Liver (tissue), 9 donors: ENCODE measurements around the gene FBN3. TPM values are rescaled to one million over a fixed set of nuclear protein-coding genes. Genes with fewer than 3 reads are reported as not detected.

Experiments
- DNase-seq: peaks from one replicate; pipeline ENCODE4 v3.0.0-alpha.2; 2017; ENCODE audit warnings: low spot score
- H3K27ac ChIP-seq, 2 donors: one replicate each; pipeline ENCODE4 v1.7.0; 2013; ENCODE audit warnings: inconsistent platforms in 2 of 2, low read length in 2 of 2, control low read depth in 1 of 2, low read depth in 1 of 2, mild to moderate bottlenecking in 1 of 2
- H3K27me3 ChIP-seq, 4 donors: one replicate each; pipeline versions ENCODE4 v1.6.1 to v1.7.0; 2013; ENCODE audit warnings: low read length in 3 of 4, inconsistent platforms in 1 of 4, mild to moderate bottlenecking in 1 of 4, moderate library complexity in 1 of 4; ENCODE audit not compliant: control insufficient read depth in 4 of 4, insufficient read depth in 4 of 4
- H3K36me3 ChIP-seq, 4 donors: one replicate each; pipeline versions ENCODE4 v1.6.1 to v1.7.0; 2013; ENCODE audit warnings: low read length in 3 of 4, mild to moderate bottlenecking in 3 of 4, low read depth in 1 of 4, moderate library complexity in 1 of 4; ENCODE audit not compliant: control insufficient read depth in 4 of 4, insufficient read depth in 3 of 4
- H3K4me1 ChIP-seq, 4 donors: one replicate each; pipeline versions ENCODE4 v1.6.1 to v1.7.0; 2013; ENCODE audit warnings: low read length in 3 of 4, mild to moderate bottlenecking in 3 of 4, moderate library complexity in 1 of 4; ENCODE audit not compliant: control insufficient read depth in 4 of 4, insufficient read depth in 4 of 4
- H3K4me3 ChIP-seq, 3 donors: one replicate each; pipeline versions ENCODE4 v1.6.1 to v1.7.0; 2013; ENCODE audit warnings: low read length in 3 of 3, control low read depth in 1 of 3, low read depth in 1 of 3, mild to moderate bottlenecking in 1 of 3
- H3K9ac ChIP-seq, 2 donors: one replicate each; pipeline ENCODE4 v1.7.0; 2013; ENCODE audit warnings: low read length in 2 of 2, mild to moderate bottlenecking in 2 of 2, moderate library complexity in 2 of 2, control low read depth in 1 of 2, low read depth in 1 of 2
- H3K9me3 ChIP-seq, 4 donors: one replicate each; pipeline versions ENCODE4 v1.6.1 to v1.7.0; 2013; ENCODE audit warnings: low read length in 3 of 4; ENCODE audit not compliant: control insufficient read depth in 4 of 4
- CTCF ChIP-seq: fragments of 150-350 bp; IDR thresholded peaks from 2 replicates; pipeline ENCODE4 v1.5.1; 2017; ENCODE audit warnings: improper control_type of control experiment, low read depth, low read length; ENCODE audit not compliant: missing input control
- EGR1 ChIP-seq, 2 donors: IDR thresholded peaks; 2 replicates each; pipeline ENCODE4 v1.6.1; 2016 to 2018; ENCODE audit warnings: antibody characterized with exemption in 2 of 2, low read depth in 2 of 2
- HNF4A ChIP-seq, 2 donors: conservative IDR thresholded peaks; 2 replicates each; pipeline ENCODE4 v1.6.1; 2016; ENCODE audit warnings: antibody characterized with exemption in 2 of 2, mild to moderate bottlenecking in 2 of 2
- HNF4G ChIP-seq: IDR thresholded peaks from 2 replicates; pipeline ENCODE4 v1.6.1; 2016; ENCODE audit warnings: antibody characterized with exemption
- JUND ChIP-seq, 2 donors: IDR thresholded peaks; 2 replicates each; pipeline ENCODE4 v1.6.1; 2016; ENCODE audit warnings: antibody characterized with exemption in 2 of 2
- MAX ChIP-seq: IDR thresholded peaks from 2 replicates; pipeline ENCODE4 v1.6.1; 2016; ENCODE audit warnings: antibody characterized with exemption
- NR2F2 ChIP-seq: IDR thresholded peaks from 2 replicates; pipeline ENCODE4 v1.6.1; 2016; ENCODE audit warnings: antibody characterized with exemption
- RAD21 ChIP-seq, 2 donors: IDR thresholded peaks; 2 replicates each; pipeline ENCODE4 v1.6.1; 2016; ENCODE audit warnings: antibody characterized with exemption in 2 of 2, mild to moderate bottlenecking in 2 of 2
- REST ChIP-seq: IDR thresholded peaks from 2 replicates; pipeline ENCODE4 v1.6.1; 2016; ENCODE audit warnings: antibody characterized with exemption, mild to moderate bottlenecking
- SP1 ChIP-seq: IDR thresholded peaks from 2 replicates; pipeline ENCODE4 v1.6.1; 2018; ENCODE audit warnings: antibody characterized with exemption, mild to moderate bottlenecking
- YY1 ChIP-seq: IDR thresholded peaks from 2 replicates; pipeline ENCODE4 v1.6.1; 2016; ENCODE audit warnings: antibody characterized with exemption, mild to moderate bottlenecking
- ZBTB33 ChIP-seq: IDR thresholded peaks from 2 replicates; pipeline ENCODE4 v1.6.1; 2016; ENCODE audit warnings: antibody characterized with exemption
- WGBS: extraction: QIAGEN DNeasy Blood & Tissue Kit; methylation state at CpG from one replicate; pipeline ENCODE4 v1.1.7; 2013; 5-methylcytosine and 5-hydroxymethylcytosine counted together
- polyA plus RNA-seq, 2 donors: library from polyadenylated mRNA; stranded (reverse) in 1 of 2; unstranded in 1 of 2; fragments of 200-250 nt in 1 of 2; fragments of >200 nt in 1 of 2; fragmentation: Nextera tagmentation in 1 of 2; extraction: Ambion mirVana in 1 of 2; gene quantifications; one replicate each; pipeline versions ENCODE4 v1.2.1 to v1.2.3, GENCODE V29; 2013 to 2015
- total RNA-seq, 2 donors: library from RNA; depleted of rRNA; stranded (reverse); fragments of >200 nt; gene quantifications; one replicate each; pipeline ENCODE4 v1.2.3, GENCODE V29; 2014
- donor health status: healthy.
- donor health status: healthy.
- donor health status: healthy.
- donor health status: healthy.
- donor health status: healthy.

Gene FBN3
- total and polyA plus RNA-seq, 4 donors: under 0.01 to 0.61 (median 0.08) TPM; not detected in 1

- 86% methylated on average over 6 of the region's 6 CpGs for WGBS
- no peak for TF ChIP-seq CTCF
- no peak for TF ChIP-seq NR2F2
- TF ChIP-seq SP1: no peak
- TF ChIP-seq JUND (IDR thresholded peaks at IDR 0.05): no peak
- TF ChIP-seq EGR1 (IDR thresholded peaks at IDR 0.05; ENCODE audit: low read depth in 2 of 2): no peak
- TF ChIP-seq HNF4A (conservative IDR thresholded peaks at IDR 0.05): no peak
- TF ChIP-seq REST: no peak
- no peak for TF ChIP-seq ZBTB33
- TF ChIP-seq HNF4G: no peak
- Histone ChIP-seq H3K9me3 (no peaks in the 10 kb centered on the region), H3K9ac (no peak overlapping the region), H3K36me3 (no peaks in the 10 kb centered on the region), H3K4me1 (peaks cover 0 to 7% (median 4%) of the 10 kb centered on the region in 4 donors), H3K27ac (no peak overlapping the region), H3K27me3 (peaks cover 0 to 9% (median 2%) of the 10 kb centered on the region in 4 donors), H3K4me3 (no peak overlapping the region)
- DNase-seq: no peak
Observed at GRCh38 chr19:8148088-8148409, 1.3 kb downstream of the FBN3 start.

- H3K27me3 ChIP-seq: peaks cover 0 to 9% (median 2%) of the 10 kb centered on the region in 4 donors
- DNase-seq: no peak
- H3K9me3 ChIP-seq: no peaks in the 10 kb centered on the region
- TF ChIP-seq HNF4A (conservative IDR thresholded peaks at IDR 0.05) (no peak), YY1 (no peak), RAD21 (IDR thresholded peaks at IDR 0.05) (no peak), HNF4G (no peak), JUND (IDR thresholded peaks at IDR 0.05) (no peak), MAX (no peak), REST (no peak), CTCF (no peak)
- H3K4me1 ChIP-seq: peaks cover 0 to 7% (median 4%) of the 10 kb centered on the region in 4 donors
- H3K4me3 ChIP-seq: no peak overlapping the region
- WGBS: 51% methylated on average over 7 of the region's 7 CpGs
- H3K9ac ChIP-seq: no peak overlapping the region
- H3K27ac ChIP-seq: no peak overlapping the region
- no peaks in the 10 kb centered on the region for H3K36me3 ChIP-seq
Observed at GRCh38 chr19:8147582-8147978, 1.8 kb downstream of the FBN3 start.
